Tibial artery (tissue), 4 donors: Measurements from ENCODE around the gene HSH2D.

Source experiments
- DNase-seq, 2 donors: peaks; one replicate each; pipeline ENCODE4 v3.0.0-alpha.2; 2019
- H3K27ac ChIP-seq, 2 donors: fragments of 200-600 bp; sonication (generic) in 1 of 2; 1 replicate in 1 of 2; 2 replicates in 1 of 2; pipeline ENCODE4 v1.5.1; 2018 to 2019; ENCODE audit warnings: mild to moderate bottlenecking in 1 of 2
- H3K27me3 ChIP-seq, 2 donors: fragments of 200-600 bp; sonication (generic) in 1 of 2; one replicate each; pipeline versions ENCODE4 v1.5.1 to v1.6.0; 2016 to 2019
- H3K36me3 ChIP-seq, 3 donors: fragments of 200-600 bp; sonication (generic) in 2 of 3; one replicate each; pipeline ENCODE4 v1.5.1; 2016 to 2019; ENCODE audit warnings: mild to moderate bottlenecking in 2 of 3
- H3K4me1 ChIP-seq, 4 donors: fragments of 200-600 bp; sonication (generic) in 2 of 4; 1 replicate in 3 of 4; 2 replicates in 1 of 4; pipeline ENCODE4 v1.5.1; 2016 to 2019
- H3K4me3 ChIP-seq, 2 donors: fragments of 200-600 bp; sonication (generic) in 1 of 2; 1 replicate in 1 of 2; 2 replicates in 1 of 2; pipeline ENCODE4 v1.5.1; 2018 to 2019; ENCODE audit warnings: mild to moderate bottlenecking in 2 of 2
- H3K9me3 ChIP-seq, 3 donors: fragments of 200-600 bp; sonication (generic) in 1 of 3; one replicate each; pipeline ENCODE4 v1.5.1; 2016 to 2019
- CTCF ChIP-seq, 2 experiments: fragments of 200-600 bp in 1 of 2; fragments of 450-650 bp in 1 of 2; IDR thresholded peaks; one replicate each; pipeline ENCODE4 v1.5.1; 2017 to 2019; ENCODE audit warnings: antibody characterized with exemption in 2 of 2, mild to moderate bottlenecking in 1 of 2, moderate library complexity in 1 of 2
- intact Hi-C: fragments of 100-400 bp; cut with DNase I; formaldehyde crosslinking; loops from one replicate; pipeline ENCODE4 v1.15.0; 2023; ENCODE audit warnings: low total_unique reads

HSH2D gene

GRCh38 chr19:16206637-16207036 is 63.2 kb downstream of the HSH2D start:
- peak in 1 of 2 donors; percentile 9 for DNase-seq
- peaks cover 56 to 100% (median 92%) of the 10 kb centered on the region in 3 donors for H3K36me3 ChIP-seq
- H3K27me3 ChIP-seq, result no peaks in the 10 kb centered on the region
- no peaks in the 10 kb centered on the region for H3K9me3 ChIP-seq
- no peaks in the 10 kb centered on the region for H3K4me1 ChIP-seq
- no peak for TF ChIP-seq CTCF (IDR thresholded peaks at IDR 0.05)
- H3K27ac ChIP-seq, result no peak overlapping the region
- H3K4me3 ChIP-seq, result no peak overlapping the region
- intact Hi-C loops, result no loop called here

DNA sequence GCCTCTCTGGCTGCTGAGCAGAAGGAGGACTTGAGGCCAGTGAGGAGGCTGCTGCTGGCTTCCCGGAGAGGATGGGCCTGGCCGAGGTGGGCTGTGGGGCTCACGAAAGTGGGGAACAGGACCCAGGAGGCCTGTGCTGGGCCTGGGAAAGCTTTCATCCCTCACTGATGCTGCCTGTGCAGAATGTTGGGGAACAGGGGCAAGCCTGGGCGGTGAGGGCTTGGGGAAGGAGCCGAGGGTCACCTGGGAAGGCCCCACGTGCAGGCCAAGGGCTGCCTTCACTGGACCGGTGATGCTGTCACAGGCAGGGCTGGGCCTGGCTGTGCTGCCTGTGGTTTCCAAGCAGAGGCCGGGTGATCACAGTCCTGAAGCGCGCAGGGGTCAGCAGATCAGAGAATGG is 63.6 kb downstream of the HSH2D start:
- TF ChIP-seq CTCF (IDR thresholded peaks at IDR 0.05), result no peak
- no peak overlapping the region for H3K4me3 ChIP-seq
- no peaks in the 10 kb centered on the region for H3K4me1 ChIP-seq
- peak in 1 of 2 donors; percentile 11 for DNase-seq
- H3K27me3 ChIP-seq, result no peaks in the 10 kb centered on the region
- no peaks in the 10 kb centered on the region for H3K9me3 ChIP-seq
- H3K27ac ChIP-seq, result no peak overlapping the region
- peaks cover 60 to 98% (median 90%) of the 10 kb centered on the region in 3 donors for H3K36me3 ChIP-seq
- intact Hi-C loops, result no loop called here

- intact Hi-C loops, result no loop called here
- no peak for TF ChIP-seq CTCF (IDR thresholded peaks at IDR 0.05)
- no peak overlapping the region for H3K27ac ChIP-seq
- H3K4me1 ChIP-seq, result no peaks in the 10 kb centered on the region
- peak in 1 of 2 donors; percentile 11 for DNase-seq
- H3K9me3 ChIP-seq, result no peaks in the 10 kb centered on the region
- H3K27me3 ChIP-seq, result no peaks in the 10 kb centered on the region
- peaks cover 60 to 94% (median 85%) of the 10 kb centered on the region in 3 donors for H3K36me3 ChIP-seq
- H3K4me3 ChIP-seq, result no peak overlapping the region
These were observed 64.1 kb downstream of the HSH2D start for GRCh38 chr19:16207490-16208025.
